GM21619 (cell line): Measurements from ENCODE around the gene ECE1.
"Not testable (repeated sequence)": the region's sequence is repeated elsewhere in the genome, so short reads cannot be mapped to it uniquely, and the experiment has no call there.

ENCODE experiments used
- ATAC-seq: cut with Tn5 transposase; IDR thresholded peaks from one replicate; pipeline ENCODE4 v1.9.1; 2021; ENCODE audit not compliant: unreplicated experiment

The ECE1 gene

DNA sequence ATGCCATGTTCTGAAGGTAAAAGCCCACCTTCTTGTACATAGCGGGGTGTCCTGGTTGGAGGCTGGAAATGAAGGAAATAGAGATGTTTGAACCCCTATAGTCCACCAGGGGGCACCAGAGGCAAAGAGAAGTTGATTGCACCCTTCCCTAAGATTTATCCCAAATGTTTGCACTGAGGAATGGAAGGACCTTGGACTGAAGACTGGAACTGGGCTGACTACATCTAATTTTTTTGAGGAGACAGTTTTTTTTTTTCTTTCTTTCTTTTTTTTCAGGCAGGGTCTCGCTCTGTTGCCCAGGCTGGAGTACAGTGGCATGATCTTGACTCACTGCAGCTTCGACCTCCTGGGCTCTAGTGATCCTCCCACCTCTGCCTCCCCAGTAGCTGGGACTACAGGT lies 58.2 kb downstream of the ECE1 start:
- ATAC-seq: no peak

DNA sequence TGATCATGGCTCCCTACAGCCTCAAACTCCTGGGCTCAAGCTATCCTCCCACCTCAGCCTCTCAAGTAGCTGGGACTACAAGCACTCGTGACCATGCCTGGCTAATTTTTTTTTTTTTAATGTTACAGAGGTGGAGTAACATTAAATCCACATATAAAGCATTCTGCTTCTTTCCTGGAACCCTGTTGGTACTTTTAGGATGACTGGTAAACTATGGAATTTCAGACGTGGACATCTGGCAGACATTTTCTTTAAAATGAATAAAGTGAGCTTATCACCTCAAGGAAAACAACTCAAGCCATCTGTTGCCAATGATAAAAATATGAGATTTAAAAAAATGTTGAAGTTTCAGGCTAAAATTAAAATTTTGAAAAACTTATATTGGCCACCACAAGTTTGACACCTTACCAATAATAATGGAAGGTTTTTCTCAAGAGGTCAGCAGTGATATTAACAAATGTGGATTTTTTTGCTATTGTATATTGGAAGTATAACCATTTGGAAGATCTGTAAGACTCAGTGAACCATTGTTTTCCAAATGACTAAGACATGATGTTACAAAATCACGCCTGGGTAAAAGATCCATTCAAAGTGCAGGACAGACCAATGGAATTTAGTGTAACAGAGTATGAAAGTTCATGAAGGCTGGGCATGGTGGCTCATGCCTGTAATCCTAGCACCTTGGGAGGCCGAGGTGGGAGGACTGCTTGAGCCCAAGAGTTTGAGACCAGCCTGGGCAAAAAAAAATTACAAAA lies 60.8 kb downstream of the ECE1 start:
- no peak for ATAC-seq

DNA sequence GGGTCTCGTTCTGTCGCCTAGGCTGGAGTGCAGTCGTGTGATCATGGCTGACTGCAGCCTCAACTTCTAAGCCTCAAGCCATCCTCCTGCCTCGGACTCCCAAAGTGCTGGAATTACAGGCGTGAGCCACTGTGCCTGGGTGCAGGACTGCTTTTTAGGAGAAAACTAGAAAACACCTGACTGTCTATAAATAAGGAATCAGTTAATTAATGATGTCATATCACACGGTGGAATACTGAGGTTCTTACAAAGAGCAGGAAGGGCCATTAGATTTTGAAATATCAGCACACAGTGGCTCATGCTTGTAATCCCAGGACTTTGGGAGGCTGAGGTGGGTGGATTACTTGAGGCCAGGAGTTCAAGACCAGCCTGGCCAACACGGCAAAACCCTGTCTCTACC lies 62.0 kb downstream of the ECE1 start:
- not testable (repeated sequence) for ATAC-seq

DNA sequence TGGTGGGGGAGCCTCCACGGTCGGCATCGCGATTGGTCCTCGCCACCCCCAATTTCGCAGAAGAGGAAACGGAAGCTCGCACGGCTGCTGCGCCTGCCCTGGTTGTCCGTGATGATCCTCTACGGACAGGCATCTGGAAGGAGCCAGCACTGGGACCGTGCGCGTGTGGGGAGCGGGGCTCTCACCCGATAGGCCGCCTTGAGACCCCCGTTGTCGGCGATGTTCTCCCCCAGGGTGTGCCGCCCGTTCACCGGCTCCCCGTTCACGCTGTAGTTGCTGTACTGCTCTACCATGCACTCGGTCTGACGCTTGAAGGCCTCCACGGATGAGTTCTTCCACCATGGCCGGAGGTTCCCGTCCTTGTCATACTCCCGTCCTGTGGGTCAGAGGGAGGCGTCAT lies 65.2 kb downstream of the ECE1 start:
- no peak for ATAC-seq

GRCh38 chr1:21220815-21221214 lies 69.4 kb downstream of the ECE1 start:
- no peak for ATAC-seq

- no peak for ATAC-seq
Observed at GRCh38 chr1:21219674-21220073, 70.6 kb downstream of the ECE1 start.

DNA sequence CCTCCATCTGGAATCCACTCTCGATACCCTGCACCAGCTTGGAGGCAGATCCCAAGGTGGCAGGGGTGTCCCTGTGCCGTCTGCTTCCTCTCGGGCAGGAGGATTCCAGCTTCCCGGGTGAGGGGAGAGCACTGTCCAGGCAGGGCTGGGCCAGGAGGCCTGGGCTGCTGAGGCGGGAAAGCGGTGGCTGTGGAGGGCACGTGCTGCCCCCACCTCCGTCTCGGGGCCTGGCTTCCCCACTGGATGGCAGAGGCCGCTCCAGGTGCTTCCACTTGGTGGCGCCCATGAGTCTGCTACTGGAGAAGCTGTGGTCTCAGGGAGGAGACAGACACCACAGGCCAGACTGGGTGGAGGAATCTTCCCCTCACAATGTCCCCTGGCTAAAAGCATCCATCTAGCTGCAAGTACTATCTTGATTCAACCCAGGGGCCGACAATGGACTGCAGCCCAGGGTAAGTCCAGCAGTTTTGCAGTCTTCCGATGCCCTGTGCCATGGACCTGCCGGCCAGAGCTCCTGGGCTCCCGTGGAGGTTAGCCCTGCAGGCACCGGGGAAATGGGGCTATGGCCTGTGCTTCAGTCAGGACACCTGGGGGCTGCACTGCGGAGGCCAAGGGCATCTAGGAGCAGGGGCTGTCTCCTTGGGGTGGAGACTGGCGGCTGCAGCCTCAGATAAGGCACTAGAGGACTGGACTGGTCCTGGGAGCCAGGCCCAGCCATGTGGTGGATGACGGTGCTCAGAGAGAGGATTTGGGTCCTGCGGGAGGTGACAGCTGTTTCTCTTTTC lies 72.3 kb downstream of the ECE1 start:
- ATAC-seq: no peak

- ATAC-seq: no peak
Observed at GRCh38 chr1:21216835-21217811, 73.1 kb downstream of the ECE1 start.

DNA sequence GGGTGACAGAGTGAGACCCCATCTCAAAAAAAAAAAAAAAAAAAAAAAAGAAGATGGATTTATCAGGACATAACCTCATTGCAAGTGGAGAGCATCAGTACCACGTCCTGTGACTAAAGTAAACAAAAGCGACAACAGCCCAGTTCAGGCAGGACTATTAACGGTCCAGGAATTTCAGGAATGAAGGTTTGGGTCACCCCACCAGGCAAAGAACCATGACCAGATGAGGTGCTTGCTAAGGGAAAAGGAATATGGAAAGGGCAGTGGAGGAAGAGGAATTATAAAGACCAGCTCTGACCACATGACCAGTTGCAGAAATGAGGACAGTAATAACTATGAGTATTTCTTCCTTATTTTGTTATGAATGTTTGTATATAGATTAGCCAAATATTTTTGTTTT lies 78.1 kb downstream of the ECE1 start:
- ATAC-seq: no peak

- not testable (repeated sequence) for ATAC-seq
Observed at GRCh38 chr1:21208137-21208700, 82.0 kb downstream of the ECE1 start.

DNA sequence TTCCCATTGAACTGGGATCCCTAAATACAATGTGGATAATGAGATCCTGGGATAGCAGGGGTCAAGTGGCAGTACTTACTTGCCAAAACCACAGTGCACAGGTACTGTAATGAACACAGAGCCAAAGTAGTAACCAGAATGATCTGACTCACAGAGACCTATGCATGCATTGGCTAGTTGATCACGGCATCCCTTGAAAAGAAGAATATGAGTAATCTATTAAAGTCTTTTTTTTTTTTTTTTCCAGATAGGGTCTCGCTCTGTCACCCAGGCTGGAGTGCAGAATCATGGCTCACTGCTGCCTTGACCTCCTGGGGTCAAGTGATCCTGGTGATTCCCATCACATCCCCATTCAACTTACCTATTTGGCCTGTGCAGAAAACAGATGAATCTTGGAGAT lies 84.1 kb downstream of the ECE1 start:
- no peak for ATAC-seq

GRCh38 chr1:21205416-21205815 lies 84.8 kb downstream of the ECE1 start:
- ATAC-seq: no peak

DNA sequence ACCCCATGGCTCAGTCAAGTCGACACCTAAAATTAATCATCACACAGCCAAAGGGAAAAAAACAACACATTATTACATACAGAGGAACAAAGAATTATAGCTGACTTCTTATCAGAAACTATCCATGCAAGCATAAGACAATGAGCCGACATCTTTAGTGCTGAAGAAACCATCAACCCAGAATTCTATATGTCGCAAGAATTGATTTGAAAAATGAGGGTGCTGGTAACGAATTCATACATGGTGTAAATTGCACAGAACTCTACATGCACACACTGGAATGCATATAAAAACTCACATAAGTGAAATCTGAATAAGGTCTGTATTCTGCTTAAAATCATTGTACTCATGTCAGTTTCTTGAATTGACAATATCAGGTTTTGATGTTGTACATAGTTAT lies 88.6 kb downstream of the ECE1 start:
- ATAC-seq: no peak

GRCh38 chr1:21201238-21201637 lies 89.0 kb downstream of the ECE1 start:
- not testable (repeated sequence) for ATAC-seq

DNA sequence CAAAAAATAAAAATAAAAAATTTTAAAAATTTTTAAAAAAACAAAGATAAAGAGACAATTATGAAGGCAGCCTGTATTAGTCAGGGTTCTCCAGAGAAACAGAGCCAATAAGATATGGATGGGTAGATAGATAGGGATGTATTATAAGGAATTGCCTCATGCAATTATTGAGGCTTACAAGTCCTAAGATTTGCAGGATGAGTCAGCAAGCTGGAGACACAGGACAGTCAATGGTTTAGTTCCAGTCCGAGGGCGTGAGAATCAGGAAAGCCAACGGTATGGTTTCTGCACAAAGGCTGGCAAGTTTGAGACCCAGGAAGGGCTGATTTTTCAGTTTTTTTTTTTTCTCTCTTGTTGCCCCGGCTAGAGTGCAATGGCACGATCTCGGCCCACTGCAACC lies 89.5 kb downstream of the ECE1 start:
- no peak for ATAC-seq

DNA sequence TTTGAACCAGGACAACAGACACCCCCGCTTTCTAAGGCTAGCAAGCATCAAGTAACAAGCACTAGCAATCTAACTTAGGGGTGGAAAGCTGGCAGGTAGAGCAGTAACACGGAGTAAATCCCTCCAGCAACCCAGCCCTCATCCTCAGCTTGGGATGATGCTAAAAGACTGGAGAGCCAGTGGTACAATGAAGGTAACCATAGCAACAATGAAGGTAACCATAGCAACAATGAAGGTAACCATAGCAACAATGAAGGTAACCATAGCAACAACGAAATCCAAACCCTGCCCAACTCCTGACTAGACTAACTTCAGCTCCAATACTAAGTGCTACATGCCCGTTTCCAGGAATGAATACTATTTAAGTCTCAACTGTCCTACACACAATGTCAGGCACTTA lies 91.3 kb downstream of the ECE1 start:
- no peak for ATAC-seq

DNA sequence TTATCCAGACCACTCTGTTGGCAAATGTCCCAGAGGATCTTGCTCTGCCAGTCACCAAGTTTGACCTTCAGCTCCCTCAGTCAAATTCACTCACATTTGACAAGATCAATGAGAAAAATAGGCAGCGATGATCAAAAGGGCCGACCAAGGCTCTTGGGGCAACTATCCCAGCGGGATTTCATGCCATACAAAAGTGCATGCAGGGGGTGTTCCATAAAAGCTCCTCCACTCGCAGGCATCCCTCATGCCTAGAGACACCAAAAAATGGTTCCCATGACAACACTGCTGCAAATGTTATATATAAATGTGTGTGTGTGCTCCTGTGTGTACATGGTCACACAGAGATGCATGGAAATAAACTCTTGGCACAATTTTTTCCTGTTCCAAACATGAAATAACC lies 97.4 kb downstream of the ECE1 start:
- no peak for ATAC-seq

GRCh38 chr1:21192284-21192683 lies 98.0 kb downstream of the ECE1 start:
- no peak for ATAC-seq

DNA sequence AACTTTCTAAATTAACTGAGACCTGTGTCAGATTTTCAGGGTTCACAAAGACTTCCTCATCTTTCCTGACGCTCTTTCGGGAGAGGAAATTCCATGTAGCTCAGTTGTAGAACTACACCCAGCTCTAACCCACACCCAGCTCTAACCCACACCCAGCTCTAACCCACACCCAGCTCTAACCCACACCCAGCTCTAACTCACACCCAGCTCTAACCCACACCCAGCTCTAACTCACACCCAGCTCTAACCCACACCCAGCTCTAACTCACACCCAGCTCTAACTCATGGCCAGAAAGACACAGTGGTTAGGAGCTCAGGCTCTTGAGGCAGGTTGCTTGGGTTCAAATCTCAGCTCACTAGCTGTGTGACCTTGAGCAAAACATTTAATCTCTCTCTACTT lies 99.5 kb downstream of the ECE1 start:
- ATAC-seq: not testable (repeated sequence)

DNA sequence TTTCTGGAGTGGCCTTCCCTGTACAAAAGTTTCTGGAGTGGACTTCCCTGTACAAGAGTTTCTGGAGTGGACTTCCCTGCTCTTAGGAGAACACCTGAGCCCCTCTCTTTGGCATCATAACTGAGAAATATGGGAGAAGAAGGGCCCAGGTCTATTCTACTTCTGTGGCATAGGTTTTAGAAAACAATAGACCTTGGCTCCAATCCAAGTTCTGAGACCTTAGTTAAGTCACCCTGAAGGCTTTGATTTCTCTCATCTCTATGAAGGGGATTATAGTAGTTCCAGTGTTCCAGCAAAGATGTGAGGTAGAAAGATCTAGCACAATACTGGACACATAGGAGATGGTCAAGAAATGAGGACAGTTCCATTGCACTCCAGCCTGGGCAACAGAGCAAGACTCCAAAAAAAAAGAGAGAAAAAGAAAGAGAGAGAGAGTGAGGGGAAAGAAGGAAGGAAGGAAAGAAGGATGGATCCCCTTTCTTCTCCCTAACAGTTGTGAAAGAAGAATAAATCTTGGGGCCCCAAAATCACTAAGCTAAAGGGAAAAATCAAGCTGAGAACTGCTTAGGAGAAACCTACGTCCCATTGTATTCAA lies 100.3 kb downstream of the ECE1 start:
- ATAC-seq: no peak

- no peak for ATAC-seq
Observed at GRCh38 chr1:21189421-21189820, 100.8 kb downstream of the ECE1 start.
